Left colon (tissue), 2 donors: ENCODE results near the gene CDCA4. TPM values are rescaled to one million over a fixed set of nuclear protein-coding genes. Genes with fewer than 3 reads are reported as not detected.
"Not testable (repeated sequence)": the region's sequence is repeated elsewhere in the genome, so short reads cannot be mapped to it uniquely, and the experiment has no call there.

ENCODE experiments used
- ATAC-seq: fragments of 200-7000 bp; cut with Tn5 transposase; one replicate; pipeline ENCODE4 v1.9.1; 2020; ENCODE audit warnings: mild to moderate bottlenecking, moderate library complexity
- DNase-seq, 2 donors: peaks; one replicate each; pipeline ENCODE4 v3.0.0-alpha.2; 2020
- intact Hi-C, 2 donors: fragments of 100-400 bp; cut with DNase I in 1 of 2; cut with micrococcal nuclease in 1 of 2; formaldehyde crosslinking; loops; one replicate each; pipeline versions ENCODE4 v1.11.2 to v1.14.0; 2022; cut with DNase I, micrococcal nuclease
- total RNA-seq, 2 donors: library from RNA; stranded (reverse); fragmentation: NEBNext Ultra II Directional; extraction: Animal tissue kit (Norgen Biotek cat#: 25700); gene quantifications; one replicate each; pipeline ENCODE4 v1.2.1, GENCODE V29; 2021
- donor health status: DM: no; HTN: no; CAD: no.
- donor health status: DM: yes; HTN: yes; CAD: no.

Gene CDCA4
- total RNA-seq, 2 donors from 2014 or later: 5.2 to 6.5 TPM

- ATAC-seq (no peak), DNase-seq (no peak)
- intact Hi-C loops: loop anchor here (5.0 to 10.0 kb wide), 2 partner anchors 65 to 147 kb away; partner anchors contain the start of gene AHNAK2 (in 1 of the 2)
Measured at GRCh38 chr14:105041841-105042765, 21.2 kb upstream of the CDCA4 start.

GRCh38 chr14:105039458-105040205, 18.7 kb upstream of the CDCA4 start:
- intact Hi-C loops: loop anchor here (5.0 to 10.0 kb wide), 2 partner anchors 62 to 145 kb away; partner anchors contain the start of gene AHNAK2 (in 1 of the 2)
- no peak for ATAC-seq
- no peak for DNase-seq

GRCh38 chr14:105035616-105036015, 14.7 kb upstream of the CDCA4 start:
- DNase-seq, intact Hi-C loops, ATAC-seq: not testable (repeated sequence)

GRCh38 chr14:105034315-105035039, 13.6 kb upstream of the CDCA4 start:
- ATAC-seq: no peak
- no peak for DNase-seq
- intact Hi-C loops: no loop called here

- intact Hi-C loops: not testable (repeated sequence)
- DNase-seq: peak in 1 of 2 donors; percentile 43
- peak; percentile 46 for ATAC-seq
Measured at GRCh38 chr14:105033412-105033900, 12.6 kb upstream of the CDCA4 start.

GRCh38 chr14:105032451-105032901, 11.6 kb upstream of the CDCA4 start:
- ATAC-seq: peak; percentile 50
- DNase-seq: not testable (repeated sequence)

GRCh38 chr14:105030836-105031396, 10.0 kb upstream of the CDCA4 start:
- no peak for DNase-seq
- ATAC-seq: no peak
- intact Hi-C loops: no loop called here

More at GRCh38 chr14:105032451-105032901, 11.6 kb upstream of the CDCA4 start:
- intact Hi-C loops: not testable (repeated sequence)

- ATAC-seq: no peak
- no peak for DNase-seq
- intact Hi-C loops: no loop called here
Measured at GRCh38 chr14:105030194-105030593, 9.3 kb upstream of the CDCA4 start.

- intact Hi-C loops: no loop called here
- DNase-seq (no peak), ATAC-seq (no peak)
Measured at GRCh38 chr14:105029402-105029801, 8.5 kb upstream of the CDCA4 start.

- intact Hi-C loops: no loop called here
- ATAC-seq (no peak), DNase-seq (no peak)
Measured at GRCh38 chr14:105028251-105028927, 7.5 kb upstream of the CDCA4 start.

- intact Hi-C loops, DNase-seq: not testable (repeated sequence)
Measured at GRCh38 chr14:105027718-105028117, 6.8 kb upstream of the CDCA4 start.

GRCh38 chr14:105026802-105027563, 6.1 kb upstream of the CDCA4 start:
- intact Hi-C loops: no loop called here
- ATAC-seq (peak; percentile 20), DNase-seq (no peak)

More at GRCh38 chr14:105027718-105028117, 6.8 kb upstream of the CDCA4 start:
- ATAC-seq: not testable (repeated sequence)

- DNase-seq: no peak
- ATAC-seq: no peak
- intact Hi-C loops: no loop called here
Measured at GRCh38 chr14:105026033-105026785, 5.3 kb upstream of the CDCA4 start.

GRCh38 chr14:105025429-105025828, 4.5 kb upstream of the CDCA4 start:
- no peak for ATAC-seq
- intact Hi-C loops: no loop called here
- DNase-seq: no peak

GRCh38 chr14:105023791-105024480, 3.1 kb upstream of the CDCA4 start:
- DNase-seq (no peak), ATAC-seq (no peak)
- intact Hi-C loops: no loop called here

GRCh38 chr14:105023144-105023543, 2.3 kb upstream of the CDCA4 start:
- ATAC-seq (no peak), DNase-seq (no peak)
- intact Hi-C loops: no loop called here
